ENCODE data around the gene CCDC134.

DNA sequence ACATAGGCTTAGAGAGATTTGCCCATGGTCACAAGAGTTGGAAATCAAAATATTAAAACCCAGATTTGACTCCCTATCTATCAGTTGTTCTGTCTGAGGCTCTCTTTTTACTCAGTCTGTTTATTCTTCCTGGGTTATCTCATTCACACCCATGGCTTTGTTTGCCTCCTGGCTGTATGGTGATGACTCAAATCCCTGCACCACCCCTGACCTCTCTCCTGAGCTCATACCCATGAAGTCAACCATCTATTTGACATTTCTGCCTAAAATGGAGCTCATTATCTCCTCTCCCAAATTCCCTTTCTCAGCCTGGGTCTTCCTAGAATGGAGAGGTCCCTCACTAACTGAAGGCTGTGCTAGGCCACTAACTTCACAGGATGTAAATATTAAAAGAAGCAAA is 27.8 kb upstream of the CCDC134 start:
- TF ChIP-seq, protein P1, sequence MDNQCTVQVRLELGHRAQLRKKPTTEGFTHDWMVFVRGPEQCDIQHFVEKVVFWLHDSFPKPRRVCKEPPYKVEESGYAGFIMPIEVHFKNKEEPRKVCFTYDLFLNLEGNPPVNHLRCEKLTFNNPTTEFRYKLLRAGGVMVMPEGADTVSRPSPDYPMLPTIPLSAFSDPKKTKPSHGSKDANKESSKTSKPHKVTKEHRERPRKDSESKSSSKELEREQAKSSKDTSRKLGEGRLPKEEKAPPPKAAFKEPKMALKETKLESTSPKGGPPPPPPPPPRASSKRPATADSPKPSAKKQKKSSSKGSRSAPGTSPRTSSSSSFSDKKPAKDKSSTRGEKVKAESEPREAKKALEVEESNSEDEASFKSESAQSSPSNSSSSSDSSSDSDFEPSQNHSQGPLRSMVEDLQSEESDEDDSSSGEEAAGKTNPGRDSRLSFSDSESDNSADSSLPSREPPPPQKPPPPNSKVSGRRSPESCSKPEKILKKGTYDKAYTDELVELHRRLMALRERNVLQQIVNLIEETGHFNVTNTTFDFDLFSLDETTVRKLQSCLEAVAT (IDR thresholded peaks at IDR 0.05) = no peak
- TF ChIP-seq ZNF583 (CRISPR knock-in tag; IDR thresholded peaks at IDR 0.05) (no peak), ZNF263 (CRISPR knock-in tag; IDR thresholded peaks at IDR 0.05; ENCODE audit: borderline replicate concordance) (no peak), SIX5 (IDR thresholded peaks at IDR 0.05; ENCODE audit: borderline replicate concordance in 1 of 2, insufficient read depth in 1 of 2, low read depth in 1 of 2, low read length in 2 of 2) (no peak), POLR2A (conservative IDR thresholded peaks at IDR 0.05) (no peak), EZH2 (IDR thresholded peaks at IDR 0.05; ENCODE audit: borderline replicate concordance, low read depth, low read length) (no peak), NONO (IDR thresholded peaks at IDR 0.05; ENCODE audit: low read depth in 2 of 2, low read length in 1 of 2) (no peak), YY1 (IDR thresholded peaks at IDR 0.05; ENCODE audit: borderline replicate concordance in 1 of 3, control insufficient read depth in 1 of 3, extremely low read depth in 1 of 3, insufficient read depth in 3 of 3, insufficient read length in 1 of 3, insufficient replicate concordance in 2 of 3, low read depth in 1 of 3, low read length in 2 of 3) (no peak), KLF10 (CRISPR knock-in tag; IDR thresholded peaks at IDR 0.05) (no peak)
- TF ChIP-seq, protein P2, sequence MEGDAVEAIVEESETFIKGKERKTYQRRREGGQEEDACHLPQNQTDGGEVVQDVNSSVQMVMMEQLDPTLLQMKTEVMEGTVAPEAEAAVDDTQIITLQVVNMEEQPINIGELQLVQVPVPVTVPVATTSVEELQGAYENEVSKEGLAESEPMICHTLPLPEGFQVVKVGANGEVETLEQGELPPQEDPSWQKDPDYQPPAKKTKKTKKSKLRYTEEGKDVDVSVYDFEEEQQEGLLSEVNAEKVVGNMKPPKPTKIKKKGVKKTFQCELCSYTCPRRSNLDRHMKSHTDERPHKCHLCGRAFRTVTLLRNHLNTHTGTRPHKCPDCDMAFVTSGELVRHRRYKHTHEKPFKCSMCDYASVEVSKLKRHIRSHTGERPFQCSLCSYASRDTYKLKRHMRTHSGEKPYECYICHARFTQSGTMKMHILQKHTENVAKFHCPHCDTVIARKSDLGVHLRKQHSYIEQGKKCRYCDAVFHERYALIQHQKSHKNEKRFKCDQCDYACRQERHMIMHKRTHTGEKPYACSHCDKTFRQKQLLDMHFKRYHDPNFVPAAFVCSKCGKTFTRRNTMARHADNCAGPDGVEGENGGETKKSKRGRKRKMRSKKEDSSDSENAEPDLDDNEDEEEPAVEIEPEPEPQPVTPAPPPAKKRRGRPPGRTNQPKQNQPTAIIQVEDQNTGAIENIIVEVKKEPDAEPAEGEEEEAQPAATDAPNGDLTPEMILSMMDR (IDR thresholded peaks at IDR 0.05 in 2 of 3, conservative IDR thresholded peaks at IDR 0.05 in 1 of 3; ENCODE audit: insufficient read depth in 2 of 3, low read depth in 1 of 3, low read length in 3 of 3) = no peak
- TF ChIP-seq, protein P3, sequence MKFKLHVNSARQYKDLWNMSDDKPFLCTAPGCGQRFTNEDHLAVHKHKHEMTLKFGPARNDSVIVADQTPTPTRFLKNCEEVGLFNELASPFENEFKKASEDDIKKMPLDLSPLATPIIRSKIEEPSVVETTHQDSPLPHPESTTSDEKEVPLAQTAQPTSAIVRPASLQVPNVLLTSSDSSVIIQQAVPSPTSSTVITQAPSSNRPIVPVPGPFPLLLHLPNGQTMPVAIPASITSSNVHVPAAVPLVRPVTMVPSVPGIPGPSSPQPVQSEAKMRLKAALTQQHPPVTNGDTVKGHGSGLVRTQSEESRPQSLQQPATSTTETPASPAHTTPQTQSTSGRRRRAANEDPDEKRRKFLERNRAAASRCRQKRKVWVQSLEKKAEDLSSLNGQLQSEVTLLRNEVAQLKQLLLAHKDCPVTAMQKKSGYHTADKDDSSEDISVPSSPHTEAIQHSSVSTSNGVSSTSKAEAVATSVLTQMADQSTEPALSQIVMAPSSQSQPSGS (CRISPR knock-in tag; IDR thresholded peaks at IDR 0.05) = no peak

All from K562 (cell line).